ENCODE measurements around the gene IL12RB1.

The IL12RB1 gene

GRCh38 chr19:18119717-18120105 lies 33.0 kb upstream of the IL12RB1 start:
- H3K4me3 ChIP-seq (ENCODE audit: control insufficient read depth, low read depth, low read length) = no peak overlapping the region

GRCh38 chr19:18119013-18119716 lies 32.4 kb upstream of the IL12RB1 start:
- peak overlapping the region; percentile 61 for H3K4me3 ChIP-seq (ENCODE audit: control insufficient read depth, low read depth, low read length)
- TF ChIP-seq, protein P1, sequence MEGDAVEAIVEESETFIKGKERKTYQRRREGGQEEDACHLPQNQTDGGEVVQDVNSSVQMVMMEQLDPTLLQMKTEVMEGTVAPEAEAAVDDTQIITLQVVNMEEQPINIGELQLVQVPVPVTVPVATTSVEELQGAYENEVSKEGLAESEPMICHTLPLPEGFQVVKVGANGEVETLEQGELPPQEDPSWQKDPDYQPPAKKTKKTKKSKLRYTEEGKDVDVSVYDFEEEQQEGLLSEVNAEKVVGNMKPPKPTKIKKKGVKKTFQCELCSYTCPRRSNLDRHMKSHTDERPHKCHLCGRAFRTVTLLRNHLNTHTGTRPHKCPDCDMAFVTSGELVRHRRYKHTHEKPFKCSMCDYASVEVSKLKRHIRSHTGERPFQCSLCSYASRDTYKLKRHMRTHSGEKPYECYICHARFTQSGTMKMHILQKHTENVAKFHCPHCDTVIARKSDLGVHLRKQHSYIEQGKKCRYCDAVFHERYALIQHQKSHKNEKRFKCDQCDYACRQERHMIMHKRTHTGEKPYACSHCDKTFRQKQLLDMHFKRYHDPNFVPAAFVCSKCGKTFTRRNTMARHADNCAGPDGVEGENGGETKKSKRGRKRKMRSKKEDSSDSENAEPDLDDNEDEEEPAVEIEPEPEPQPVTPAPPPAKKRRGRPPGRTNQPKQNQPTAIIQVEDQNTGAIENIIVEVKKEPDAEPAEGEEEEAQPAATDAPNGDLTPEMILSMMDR (conservative IDR thresholded peaks at IDR 0.05; ENCODE audit: control insufficient read depth, insufficient read depth, low read depth, low read length) = no peak
- peak; percentile 23 for DNase-seq (ENCODE audit: low read depth)

More at GRCh38 chr19:18119717-18120105, 33.0 kb upstream of the IL12RB1 start:
- no peak for DNase-seq (ENCODE audit: low read depth)
- TF ChIP-seq, protein P1 (conservative IDR thresholded peaks at IDR 0.05; ENCODE audit: control insufficient read depth, insufficient read depth, low read depth, low read length) = no peak

- peak overlapping the region; percentile 61 for H3K4me3 ChIP-seq (ENCODE audit: control insufficient read depth, low read depth, low read length)
- no peak for DNase-seq (ENCODE audit: low read depth)
- TF ChIP-seq, protein P1 (conservative IDR thresholded peaks at IDR 0.05; ENCODE audit: control insufficient read depth, insufficient read depth, low read depth, low read length) = no peak
Measured at GRCh38 chr19:18118420-18119012, 31.8 kb upstream of the IL12RB1 start.

- TF ChIP-seq, protein P1 (conservative IDR thresholded peaks at IDR 0.05; ENCODE audit: control insufficient read depth, insufficient read depth, low read depth, low read length) = no peak
- peak overlapping the region; percentile 61 for H3K4me3 ChIP-seq (ENCODE audit: control insufficient read depth, low read depth, low read length)
- DNase-seq (ENCODE audit: low read depth) = peak; percentile 70
Measured at GRCh38 chr19:18117692-18118378, 31.1 kb upstream of the IL12RB1 start.

- TF ChIP-seq, protein P1 (conservative IDR thresholded peaks at IDR 0.05; ENCODE audit: control insufficient read depth, insufficient read depth, low read depth, low read length) = no peak
- peak overlapping the region; percentile 37 for H3K4me3 ChIP-seq (ENCODE audit: control insufficient read depth, low read depth, low read length)
- DNase-seq (ENCODE audit: low read depth) = no peak
Measured at GRCh38 chr19:18117364-18117691, 30.6 kb upstream of the IL12RB1 start.

GRCh38 chr19:18114483-18114882 lies 27.7 kb upstream of the IL12RB1 start:
- no peak for DNase-seq (ENCODE audit: low read depth)
- TF ChIP-seq, protein P1 (conservative IDR thresholded peaks at IDR 0.05; ENCODE audit: control insufficient read depth, insufficient read depth, low read depth, low read length) = no peak
- H3K4me3 ChIP-seq (ENCODE audit: control insufficient read depth, low read depth, low read length) = no peak overlapping the region
